ENCODE data around the gene PCDH9. TPM values are rescaled to one million over a fixed set of nuclear protein-coding genes. Genes with fewer than 3 reads are reported as not detected.
"Not testable (repeated sequence)": the region's sequence is repeated elsewhere in the genome, so short reads cannot be mapped to it uniquely, and the experiment has no call there.

The PCDH9 gene
- total and polyA plus RNA-seq, 2 experiments from 2014 or later: 0.56 to 0.76 TPM

DNA sequence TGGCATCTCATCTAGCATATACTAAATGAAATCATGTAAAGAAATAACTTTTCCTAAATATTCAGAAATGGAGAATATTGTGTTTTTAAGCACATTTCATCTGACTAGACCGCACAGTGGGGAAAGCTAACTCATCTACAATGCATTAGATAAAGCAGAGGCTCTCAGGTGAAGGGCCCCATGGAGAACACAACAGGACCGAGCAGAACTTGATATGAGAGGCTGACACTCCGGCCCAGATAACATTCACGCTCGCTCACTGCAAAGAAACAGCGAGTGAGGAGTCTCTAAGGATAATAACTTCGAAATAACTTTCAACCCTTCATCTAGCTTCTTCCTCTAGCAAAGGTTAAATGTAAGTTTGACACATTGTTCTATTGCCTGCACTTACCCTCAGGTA lies 130.6 kb downstream of the PCDH9 start:
- in situ Hi-C loops (cut with MboI): no loop called here
- no peaks in the 10 kb centered on the region for H3F3A ChIP-seq (ENCODE audit: insufficient read depth)
- no peaks in the 10 kb centered on the region for H3K9me2 ChIP-seq (ENCODE audit: insufficient read depth)
- H3K36me3 ChIP-seq (ENCODE audit: low read depth): no peaks in the 10 kb centered on the region
- no peak for DNase-seq
- no peak overlapping the region for H3K9ac ChIP-seq
- no peaks in the 10 kb centered on the region for H3K27me3 ChIP-seq (replicated peaks; ENCODE audit: insufficient read depth)
- 36 to 38% methylated on average over 7 of the region's 7 CpGs for WGBS, 2 experiments (ENCODE audit: low coverage in 1 of 2, low lambda C conversion rate in 2 of 2, missing lambda C conversion rate in 2 of 2)
- H3K9me3 ChIP-seq (ENCODE audit: low read depth): no peaks in the 10 kb centered on the region
- H3K4me3 ChIP-seq: no peak overlapping the region
- no peak overlapping the region for H3K27ac ChIP-seq
- no peaks in the 10 kb centered on the region for H3K79me2 ChIP-seq (ENCODE audit: insufficient read depth)
- H4K20me1 ChIP-seq (ENCODE audit: insufficient read depth): no peaks in the 10 kb centered on the region
- no peak overlapping the region for H2AFZ ChIP-seq
- H3K4me1 ChIP-seq (ENCODE audit: insufficient read depth): no peaks in the 10 kb centered on the region
- TF ChIP-seq EZH2 (IDR thresholded peaks at IDR 0.05; ENCODE audit: insufficient read depth, poor library complexity, severe bottlenecking): no peak
- no peak for TF ChIP-seq EZH2phosphoT487 (IDR thresholded peaks at IDR 0.05; ENCODE audit: insufficient read depth, low read depth)
- no peak overlapping the region for H3K4me2 ChIP-seq (ENCODE audit: unreplicated experiment)

DNA sequence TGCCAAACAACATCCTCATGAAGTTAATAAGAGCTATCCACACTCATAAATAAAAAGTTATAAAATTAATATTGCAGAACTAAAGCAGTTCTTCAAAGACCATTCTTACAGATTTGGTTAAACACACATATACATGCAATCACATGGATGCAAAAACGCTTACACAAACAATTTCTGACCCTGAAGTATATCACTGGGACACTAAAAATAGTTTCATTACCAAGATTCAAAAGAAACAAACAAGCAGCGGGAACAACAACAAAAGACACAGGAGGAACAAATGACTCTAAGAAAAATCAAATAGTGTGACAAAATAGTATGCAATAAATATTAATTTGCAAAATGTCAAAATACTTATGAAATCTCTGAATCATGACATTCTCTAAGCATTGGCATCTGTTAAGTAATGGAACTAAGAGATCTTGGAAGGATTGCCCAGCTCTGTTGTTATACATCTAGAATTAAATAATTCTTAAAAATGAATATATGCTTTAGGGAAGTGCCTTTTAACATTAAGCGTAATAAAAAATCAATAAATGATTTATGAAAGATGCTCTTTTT lies 132.2 kb downstream of the PCDH9 start:
- Histone ChIP-seq H4K20me1 (ENCODE audit: insufficient read depth) (no peaks in the 10 kb centered on the region), H3K79me2 (ENCODE audit: insufficient read depth) (no peaks in the 10 kb centered on the region), H3K9ac (no peak overlapping the region), H3K4me2 (ENCODE audit: unreplicated experiment) (no peak overlapping the region), H3K9me2 (ENCODE audit: insufficient read depth) (no peaks in the 10 kb centered on the region), H3F3A (ENCODE audit: insufficient read depth) (no peaks in the 10 kb centered on the region), H3K27ac (no peak overlapping the region), H3K27me3 (replicated peaks; ENCODE audit: insufficient read depth) (no peaks in the 10 kb centered on the region), H3K4me3 (no peak overlapping the region), H3K36me3 (ENCODE audit: low read depth) (no peaks in the 10 kb centered on the region), H3K9me3 (ENCODE audit: low read depth) (no peaks in the 10 kb centered on the region), H2AFZ (no peak overlapping the region), H3K4me1 (ENCODE audit: insufficient read depth) (no peaks in the 10 kb centered on the region)
- no peak for TF ChIP-seq EZH2 (IDR thresholded peaks at IDR 0.05; ENCODE audit: insufficient read depth, poor library complexity, severe bottlenecking)
- no peak for TF ChIP-seq EZH2phosphoT487 (IDR thresholded peaks at IDR 0.05; ENCODE audit: insufficient read depth, low read depth)
- in situ Hi-C loops (cut with MboI): no loop called here
- no peak for DNase-seq
- 20 to 25% methylated on average over 3 of the region's 3 CpGs for WGBS, 2 experiments (ENCODE audit: low coverage in 1 of 2, low lambda C conversion rate in 2 of 2, missing lambda C conversion rate in 2 of 2)

DNA sequence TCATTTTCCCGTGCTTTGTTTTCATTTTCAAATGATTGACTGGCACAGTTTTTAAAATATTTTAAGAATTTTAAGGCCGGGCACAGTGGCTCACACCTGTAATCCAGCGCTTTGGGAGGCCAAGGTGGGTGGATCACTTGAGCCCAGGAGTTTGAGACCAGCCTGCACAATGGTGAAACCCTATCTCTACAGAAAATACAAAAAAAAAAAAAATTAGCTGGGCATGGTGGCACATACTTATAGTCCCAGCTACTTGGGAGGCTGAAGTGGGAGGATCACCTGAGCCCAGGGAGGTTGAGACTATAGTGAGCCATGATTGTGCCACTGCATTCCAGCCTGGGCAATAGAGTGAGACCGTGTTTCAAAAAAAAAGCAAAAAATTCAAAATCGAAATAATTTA lies 133.2 kb downstream of the PCDH9 start:
- H3K9ac ChIP-seq; H3K27me3 ChIP-seq (replicated peaks; ENCODE audit: insufficient read depth); H3K4me1 ChIP-seq (ENCODE audit: insufficient read depth); H3F3A ChIP-seq (ENCODE audit: insufficient read depth); H3K9me3 ChIP-seq (ENCODE audit: low read depth); H3K4me2 ChIP-seq (ENCODE audit: unreplicated experiment); H3K9me2 ChIP-seq (ENCODE audit: insufficient read depth); H3K4me3 ChIP-seq; H3K27ac ChIP-seq; DNase-seq; H3K79me2 ChIP-seq (ENCODE audit: insufficient read depth); in situ Hi-C loops (cut with MboI); H3K36me3 ChIP-seq (ENCODE audit: low read depth); H4K20me1 ChIP-seq (ENCODE audit: insufficient read depth); H2AFZ ChIP-seq: not testable (repeated sequence)
- WGBS, 2 experiments (ENCODE audit: low coverage in 1 of 2, low lambda C conversion rate in 2 of 2, missing lambda C conversion rate in 2 of 2): 15 to 19% methylated on average over 5 of the region's 5 CpGs

DNA sequence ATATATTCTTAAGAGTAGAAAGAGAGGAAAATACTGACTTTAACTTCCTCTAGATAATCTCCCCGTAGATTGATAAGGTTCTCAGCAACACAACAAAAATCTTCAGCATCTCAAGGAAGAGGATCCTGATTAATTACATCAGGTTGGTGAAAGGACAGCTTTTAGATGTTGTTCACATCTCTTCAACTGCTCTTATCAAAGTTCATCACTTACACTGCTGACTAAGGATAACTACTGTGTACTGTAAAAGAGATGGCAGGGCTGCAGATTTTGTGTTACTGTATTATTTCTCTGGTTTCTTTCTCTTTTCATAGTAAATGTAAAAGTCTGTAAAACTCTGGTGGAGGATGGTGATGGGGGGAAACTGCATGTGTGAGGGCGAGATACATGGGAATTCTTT lies 133.7 kb downstream of the PCDH9 start:
- Histone ChIP-seq H3K79me2 (ENCODE audit: insufficient read depth) (no peaks in the 10 kb centered on the region), H3K4me3 (no peak overlapping the region), H3K4me1 (ENCODE audit: insufficient read depth) (no peaks in the 10 kb centered on the region), H3K9me2 (ENCODE audit: insufficient read depth) (no peaks in the 10 kb centered on the region), H3K9me3 (ENCODE audit: low read depth) (no peaks in the 10 kb centered on the region), H2AFZ (no peak overlapping the region), H3K36me3 (ENCODE audit: low read depth) (no peaks in the 10 kb centered on the region), H4K20me1 (ENCODE audit: insufficient read depth) (no peaks in the 10 kb centered on the region), H3K9ac (no peak overlapping the region), H3K27me3 (replicated peaks; ENCODE audit: insufficient read depth) (no peaks in the 10 kb centered on the region), H3K4me2 (ENCODE audit: unreplicated experiment) (no peak overlapping the region), H3K27ac (no peak overlapping the region), H3F3A (ENCODE audit: insufficient read depth) (no peaks in the 10 kb centered on the region)
- WGBS, 2 experiments (ENCODE audit: low coverage in 1 of 2, low lambda C conversion rate in 2 of 2, missing lambda C conversion rate in 2 of 2): 12 to 13% methylated on average over 2 of the region's 2 CpGs
- TF ChIP-seq EZH2 (IDR thresholded peaks at IDR 0.05; ENCODE audit: insufficient read depth, poor library complexity, severe bottlenecking) (no peak), EZH2phosphoT487 (IDR thresholded peaks at IDR 0.05; ENCODE audit: insufficient read depth, low read depth) (no peak)
- DNase-seq: no peak
- in situ Hi-C loops (cut with MboI): no loop called here

DNA sequence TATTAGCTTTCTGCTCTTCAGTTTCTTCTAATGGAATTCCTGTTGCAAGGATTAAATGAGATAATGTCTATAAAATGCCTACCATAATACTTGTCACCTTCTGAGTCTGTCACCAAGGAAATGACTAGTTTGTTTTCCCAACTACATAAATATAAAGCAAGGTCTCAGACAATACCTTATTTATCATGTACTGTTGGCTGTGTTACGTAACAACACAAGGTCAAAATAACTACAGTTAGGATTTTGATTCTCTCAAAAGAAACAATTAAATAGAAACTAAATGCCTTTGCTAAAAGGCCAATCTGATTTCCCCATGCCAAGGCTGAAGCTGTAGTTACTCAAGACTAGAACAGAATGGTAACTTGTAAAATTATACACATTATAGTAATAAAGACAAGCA lies 134.5 kb downstream of the PCDH9 start:
- 2 to 4% methylated on average over 1 of the region's 1 CpG for WGBS, 2 experiments (ENCODE audit: low coverage in 1 of 2, low lambda C conversion rate in 2 of 2, missing lambda C conversion rate in 2 of 2)
- no peak overlapping the region for H3K4me3 ChIP-seq
- no peak overlapping the region for H3K4me2 ChIP-seq (ENCODE audit: unreplicated experiment)
- H4K20me1 ChIP-seq (ENCODE audit: insufficient read depth): no peaks in the 10 kb centered on the region
- no peak overlapping the region for H3K9ac ChIP-seq
- H3K9me2 ChIP-seq (ENCODE audit: insufficient read depth): no peaks in the 10 kb centered on the region
- no peaks in the 10 kb centered on the region for H3K27me3 ChIP-seq (replicated peaks; ENCODE audit: insufficient read depth)
- no peaks in the 10 kb centered on the region for H3K9me3 ChIP-seq (ENCODE audit: low read depth)
- DNase-seq: no peak
- H3F3A ChIP-seq (ENCODE audit: insufficient read depth): no peaks in the 10 kb centered on the region
- no peak overlapping the region for H2AFZ ChIP-seq
- no peak for TF ChIP-seq EZH2 (IDR thresholded peaks at IDR 0.05; ENCODE audit: insufficient read depth, poor library complexity, severe bottlenecking)
- TF ChIP-seq EZH2phosphoT487 (IDR thresholded peaks at IDR 0.05; ENCODE audit: insufficient read depth, low read depth): no peak
- H3K79me2 ChIP-seq (ENCODE audit: insufficient read depth): no peaks in the 10 kb centered on the region
- in situ Hi-C loops (cut with MboI): no loop called here
- no peak overlapping the region for H3K27ac ChIP-seq
- H3K4me1 ChIP-seq (ENCODE audit: insufficient read depth): no peaks in the 10 kb centered on the region
- H3K36me3 ChIP-seq (ENCODE audit: low read depth): no peaks in the 10 kb centered on the region
